Keratinocyte (primary cell): ENCODE results near the gene TSPAN17. TPM values are rescaled to one million over a fixed set of nuclear protein-coding genes. Genes with fewer than 3 reads are reported as not detected.

Experiments used
- DNase-seq: peaks from one replicate; pipeline ENCODE4 v3.0.0-alpha.2; 2011; ENCODE audit warnings: low read depth, missing footprints, low spot score
- FAIRE-seq: peaks from 2 replicates; lab custom pipeline; 2011; peaks lifted over from hg19 to GRCh38; lab: Jason Lieb, UNC
- H2AFZ ChIP-seq: 2 replicates; pipeline ENCODE4 v1.6.0; 2012; ENCODE audit warnings: low read length, control low read depth, inconsistent platforms; ENCODE audit not compliant: control insufficient read depth
- H3K27ac ChIP-seq: 2 replicates; pipeline ENCODE4 v1.5.1; 2011; ENCODE audit warnings: low read length; ENCODE audit not compliant: control insufficient read depth, insufficient read depth
- H3K27me3 ChIP-seq: 3 replicates; pipeline ENCODE4 v1.6.0; 2011; ENCODE audit warnings: low read length; ENCODE audit not compliant: control insufficient read depth, insufficient read depth; ENCODE audit errors: extremely low read depth
- H3K36me3 ChIP-seq, 2 experiments: 2 replicates in 1 of 2; 3 replicates in 1 of 2; pipeline ENCODE4 v1.5.1; 2011; ENCODE audit warnings: low read length in 2 of 2, mild to moderate bottlenecking in 1 of 2; ENCODE audit not compliant: control insufficient read depth in 2 of 2, insufficient read depth in 2 of 2; ENCODE audit errors: extremely low read depth in 1 of 2
- H3K4me1 ChIP-seq: 3 replicates; pipeline ENCODE4 v1.5.1; 2011; ENCODE audit warnings: low read length; ENCODE audit not compliant: control insufficient read depth, insufficient read depth; ENCODE audit errors: extremely low read depth
- H3K4me2 ChIP-seq: 3 replicates; pipeline ENCODE4 v1.6.0; 2011; ENCODE audit warnings: low read depth, low read length; ENCODE audit not compliant: control insufficient read depth, insufficient read depth; ENCODE audit errors: extremely low read depth
- H3K4me3 ChIP-seq, 3 experiments: fragments of 200-600 bp in 1 of 3; sonication (generic) in 1 of 3; 2 replicates in 2 of 3; 3 replicates in 1 of 3; pipeline ENCODE4 v1.5.1; 2011 to 2016; ENCODE audit warnings: low read length in 3 of 3, mild to moderate bottlenecking in 3 of 3, control low read depth in 2 of 3, inconsistent platforms in 1 of 3, low read depth in 1 of 3, mixed read lengths in 1 of 3, mixed run types in 1 of 3, moderate library complexity in 1 of 3; ENCODE audit not compliant: control insufficient read depth in 2 of 3, insufficient read depth in 2 of 3; ENCODE audit errors: extremely low read depth in 1 of 3
- H3K79me2 ChIP-seq: 2 replicates; pipeline ENCODE4 v1.6.0; 2012; ENCODE audit warnings: low read length; ENCODE audit not compliant: control insufficient read depth, insufficient read depth
- H3K9ac ChIP-seq: 3 replicates; pipeline ENCODE4 v1.6.0; 2011; ENCODE audit warnings: low read length; ENCODE audit not compliant: control insufficient read depth, insufficient read depth; ENCODE audit errors: extremely low read depth
- H3K9me1 ChIP-seq: 3 replicates; pipeline ENCODE4 v1.6.0; 2011; ENCODE audit warnings: low read length; ENCODE audit not compliant: control insufficient read depth, insufficient read depth; ENCODE audit errors: extremely low read depth
- H3K9me3 ChIP-seq: 2 replicates; pipeline ENCODE4 v1.5.1; 2012; ENCODE audit warnings: low read depth, low read length; ENCODE audit not compliant: control insufficient read depth
- H4K20me1 ChIP-seq: 3 replicates; pipeline ENCODE4 v1.6.0; 2011; ENCODE audit warnings: low read length; ENCODE audit not compliant: control insufficient read depth, insufficient read depth; ENCODE audit errors: extremely low read depth
- EZH2 ChIP-seq: IDR thresholded peaks from one replicate; pipeline ENCODE4 v1.6.1; 2012; ENCODE audit warnings: inconsistent platforms, mild to moderate bottlenecking, low read length, moderate library complexity
- dilution Hi-C: fragments of 300-500 bp; cut with MboI; formaldehyde crosslinking; loops from one replicate; pipeline ENCODE4 v1.7.0; 2020; ENCODE audit warnings: low sequenced_read_pairs; ENCODE audit not compliant: extremely low pct_ligation_motif_present
- polyA plus RNA-seq, 5 experiments: library from polyadenylated mRNA; depleted of rRNA in 3 of 5; stranded (reverse) in 3 of 5; stranded (forward) in 1 of 5; unstranded in 1 of 5; fragments of >200 nt; gene quantifications; 1 replicate in 1 of 5; 2 replicates in 3 of 5; 3 replicates in 1 of 5; pipeline versions ENCODE4 v1.2.1 to v1.2.3, GENCODE V29; 2011 to 2012; ENCODE audit warnings: missing spikeins in 2 of 5, low read depth in 1 of 5, low replicate concordance in 1 of 5
- TF ChIP-seq, protein P1 (sequence below), 3 experiments: IDR thresholded peaks in 1 of 3; conservative IDR thresholded peaks in 1 of 3; optimal IDR thresholded peaks in 1 of 3; 2 replicates in 2 of 3; 3 replicates in 1 of 3; pipeline versions ENCODE3 to v1.5.1; 2011; ENCODE audit warnings: low read length in 3 of 3, mild to moderate bottlenecking in 3 of 3, moderate library complexity in 2 of 3, control low read depth in 1 of 3, inconsistent platforms in 1 of 3; ENCODE audit not compliant: insufficient read depth in 2 of 3; ENCODE audit errors: extremely low read depth in 1 of 3

Gene TSPAN17
- polyA plus RNA-seq, 1 donor (not counting 4 experiments of a cell fraction or from before 2014, with no cell fraction given): 53.1 TPM

DNA sequence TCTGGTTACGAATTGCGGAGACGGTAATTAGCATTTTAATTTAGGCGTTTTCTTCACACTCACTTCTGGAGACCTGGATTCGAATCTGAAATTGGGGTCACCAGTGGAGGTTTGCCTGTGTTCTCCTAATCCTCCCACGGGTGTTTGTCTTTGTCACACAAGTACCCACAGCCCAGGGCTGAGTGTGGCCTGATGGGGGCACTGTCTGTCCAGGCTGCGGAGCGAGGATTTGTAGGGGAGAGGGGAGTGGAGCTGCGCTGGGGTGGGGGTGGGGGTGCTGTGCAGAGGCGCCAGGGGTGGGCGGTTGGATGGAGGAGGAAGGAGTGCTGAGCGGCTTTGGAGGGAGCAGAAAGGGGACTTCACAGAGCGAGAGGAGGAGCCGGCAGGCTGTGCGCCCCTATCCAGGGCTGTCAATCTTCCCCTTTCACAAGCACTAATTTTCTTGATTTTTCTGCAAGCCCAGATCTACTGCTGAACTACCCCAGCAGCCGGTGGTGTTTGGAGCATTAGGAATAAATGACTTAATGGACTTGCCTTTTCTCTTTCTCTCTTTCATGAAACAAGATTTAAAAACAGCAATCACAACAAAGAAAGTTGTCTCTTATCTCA lies 53.1 kb downstream of the TSPAN17 start:
- Histone ChIP-seq H3K9me1 (no peaks in the 10 kb centered on the region), H3K4me1 (no peaks in the 10 kb centered on the region), H2AFZ (no peak overlapping the region), H3K4me2 (no peak overlapping the region), H3K36me3 (no peaks in the 10 kb centered on the region), H3K27me3 (peaks cover 31% of the 10 kb centered on the region), H3K79me2 (no peaks in the 10 kb centered on the region), H4K20me1 (no peaks in the 10 kb centered on the region), H3K27ac (no peak overlapping the region), H3K4me3 (no peak overlapping the region), H3K9ac (no peak overlapping the region), H3K9me3 (no peaks in the 10 kb centered on the region)
- TF ChIP-seq EZH2: no peak
- TF ChIP-seq, protein P1, sequence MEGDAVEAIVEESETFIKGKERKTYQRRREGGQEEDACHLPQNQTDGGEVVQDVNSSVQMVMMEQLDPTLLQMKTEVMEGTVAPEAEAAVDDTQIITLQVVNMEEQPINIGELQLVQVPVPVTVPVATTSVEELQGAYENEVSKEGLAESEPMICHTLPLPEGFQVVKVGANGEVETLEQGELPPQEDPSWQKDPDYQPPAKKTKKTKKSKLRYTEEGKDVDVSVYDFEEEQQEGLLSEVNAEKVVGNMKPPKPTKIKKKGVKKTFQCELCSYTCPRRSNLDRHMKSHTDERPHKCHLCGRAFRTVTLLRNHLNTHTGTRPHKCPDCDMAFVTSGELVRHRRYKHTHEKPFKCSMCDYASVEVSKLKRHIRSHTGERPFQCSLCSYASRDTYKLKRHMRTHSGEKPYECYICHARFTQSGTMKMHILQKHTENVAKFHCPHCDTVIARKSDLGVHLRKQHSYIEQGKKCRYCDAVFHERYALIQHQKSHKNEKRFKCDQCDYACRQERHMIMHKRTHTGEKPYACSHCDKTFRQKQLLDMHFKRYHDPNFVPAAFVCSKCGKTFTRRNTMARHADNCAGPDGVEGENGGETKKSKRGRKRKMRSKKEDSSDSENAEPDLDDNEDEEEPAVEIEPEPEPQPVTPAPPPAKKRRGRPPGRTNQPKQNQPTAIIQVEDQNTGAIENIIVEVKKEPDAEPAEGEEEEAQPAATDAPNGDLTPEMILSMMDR (optimal IDR thresholded peaks at IDR 0.05 in 1 of 3, IDR thresholded peaks at IDR 0.05 in 1 of 3, conservative IDR thresholded peaks at IDR 0.05 in 1 of 3; ENCODE audit: extremely low read depth in 1 of 3, insufficient read depth in 2 of 3, low read length in 3 of 3): peak in 2 of 3 experiments; percentile 58 to 75
- dilution Hi-C loops: no loop called here
- DNase-seq (no peak), FAIRE-seq (no peak)

- no peaks in the 10 kb centered on the region for H3K9me3 ChIP-seq
- DNase-seq (no peak), FAIRE-seq (no peak)
- H3K27me3 ChIP-seq: peaks cover 28% of the 10 kb centered on the region
- H2AFZ ChIP-seq: no peak overlapping the region
- H3K9ac ChIP-seq: no peak overlapping the region
- no peak overlapping the region for H3K27ac ChIP-seq
- dilution Hi-C loops: no loop called here
- TF ChIP-seq EZH2: no peak
- TF ChIP-seq, protein P1 (optimal IDR thresholded peaks at IDR 0.05 in 1 of 3, IDR thresholded peaks at IDR 0.05 in 1 of 3, conservative IDR thresholded peaks at IDR 0.05 in 1 of 3; ENCODE audit: extremely low read depth in 1 of 3, insufficient read depth in 2 of 3, low read length in 3 of 3): no peak
- H3K4me1 ChIP-seq: no peaks in the 10 kb centered on the region
- H3K9me1 ChIP-seq: no peaks in the 10 kb centered on the region
- no peaks in the 10 kb centered on the region for H4K20me1 ChIP-seq
- H3K4me2 ChIP-seq: no peak overlapping the region
- no peak overlapping the region for H3K4me3 ChIP-seq
- H3K36me3 ChIP-seq: no peaks in the 10 kb centered on the region
- no peaks in the 10 kb centered on the region for H3K79me2 ChIP-seq
Observed at GRCh38 chr5:176702671-176703641, 55.7 kb downstream of the TSPAN17 start.
